Measurements from ENCODE around the gene CP.

CP gene

DNA sequence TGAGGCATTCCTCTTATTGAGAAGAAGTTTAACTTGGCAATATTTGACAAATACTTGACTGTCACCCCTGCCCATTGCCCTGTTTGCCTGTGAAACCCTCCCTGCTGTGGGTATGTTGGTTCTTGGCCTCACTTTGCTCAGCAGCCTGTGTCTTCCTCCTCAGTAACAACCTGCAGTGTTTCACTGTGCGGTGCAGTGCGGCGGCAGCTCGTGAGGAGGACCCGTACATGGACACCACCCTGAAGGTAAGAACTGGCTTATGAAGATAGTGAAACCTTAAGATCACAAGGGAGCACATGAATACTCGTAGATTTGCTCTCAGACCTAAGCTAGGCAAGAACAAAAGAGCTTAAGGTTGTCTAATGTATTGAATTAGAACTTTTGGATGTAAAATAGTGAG, 71.2 kb downstream of the CP start:
- DNase-seq (ENCODE audit: insufficient read length, low spot score): no peak
- no peak for FAIRE-seq
- TF ChIP-seq, protein P1, sequence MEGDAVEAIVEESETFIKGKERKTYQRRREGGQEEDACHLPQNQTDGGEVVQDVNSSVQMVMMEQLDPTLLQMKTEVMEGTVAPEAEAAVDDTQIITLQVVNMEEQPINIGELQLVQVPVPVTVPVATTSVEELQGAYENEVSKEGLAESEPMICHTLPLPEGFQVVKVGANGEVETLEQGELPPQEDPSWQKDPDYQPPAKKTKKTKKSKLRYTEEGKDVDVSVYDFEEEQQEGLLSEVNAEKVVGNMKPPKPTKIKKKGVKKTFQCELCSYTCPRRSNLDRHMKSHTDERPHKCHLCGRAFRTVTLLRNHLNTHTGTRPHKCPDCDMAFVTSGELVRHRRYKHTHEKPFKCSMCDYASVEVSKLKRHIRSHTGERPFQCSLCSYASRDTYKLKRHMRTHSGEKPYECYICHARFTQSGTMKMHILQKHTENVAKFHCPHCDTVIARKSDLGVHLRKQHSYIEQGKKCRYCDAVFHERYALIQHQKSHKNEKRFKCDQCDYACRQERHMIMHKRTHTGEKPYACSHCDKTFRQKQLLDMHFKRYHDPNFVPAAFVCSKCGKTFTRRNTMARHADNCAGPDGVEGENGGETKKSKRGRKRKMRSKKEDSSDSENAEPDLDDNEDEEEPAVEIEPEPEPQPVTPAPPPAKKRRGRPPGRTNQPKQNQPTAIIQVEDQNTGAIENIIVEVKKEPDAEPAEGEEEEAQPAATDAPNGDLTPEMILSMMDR (IDR thresholded peaks at IDR 0.05; ENCODE audit: insufficient read depth, missing control alignments): no peak

DNA sequence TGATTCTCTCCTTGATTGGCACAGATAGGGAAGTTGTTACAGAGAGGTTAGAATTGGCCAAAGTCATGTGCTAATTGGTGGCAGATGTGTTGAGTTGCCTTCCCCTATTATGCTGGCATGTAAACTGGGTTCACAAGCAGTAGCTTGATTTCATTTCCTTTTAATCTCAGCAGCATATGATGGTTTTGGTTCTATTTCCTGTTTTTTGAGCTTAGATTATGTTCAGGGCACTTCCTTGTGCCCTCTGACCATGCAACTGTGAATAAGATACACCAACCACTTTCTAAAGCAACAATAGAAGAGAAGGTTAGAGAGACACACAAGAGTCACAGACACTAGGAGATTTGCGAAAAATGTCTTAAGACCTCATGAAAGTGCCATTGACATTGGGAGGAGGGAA, 75.7 kb downstream of the CP start:
- TF ChIP-seq, protein P1 (IDR thresholded peaks at IDR 0.05; ENCODE audit: insufficient read depth, missing control alignments): no peak
- FAIRE-seq: no peak
- DNase-seq (ENCODE audit: insufficient read length, low spot score): no peak

DNA sequence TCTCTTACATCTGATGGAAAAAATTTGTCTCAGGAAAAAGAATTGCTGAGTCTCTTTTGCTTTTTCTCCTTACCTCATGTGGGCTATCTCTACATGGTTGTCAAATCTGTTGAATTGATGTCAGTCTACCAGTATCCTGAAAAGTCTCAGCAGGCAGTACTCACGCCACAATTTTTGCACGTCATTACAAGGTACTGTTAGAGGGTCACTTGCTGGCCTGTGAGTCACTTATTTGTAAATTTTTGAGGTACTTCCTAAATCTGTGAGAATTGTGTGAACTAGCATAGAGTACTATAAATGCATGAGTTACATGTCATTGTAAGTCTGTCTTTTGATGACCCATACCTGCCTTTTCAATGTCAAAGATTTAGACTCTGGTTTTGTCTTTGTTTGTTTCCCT, 76.3 kb downstream of the CP start:
- FAIRE-seq (no peak), DNase-seq (ENCODE audit: insufficient read length, low spot score) (no peak)

DNA sequence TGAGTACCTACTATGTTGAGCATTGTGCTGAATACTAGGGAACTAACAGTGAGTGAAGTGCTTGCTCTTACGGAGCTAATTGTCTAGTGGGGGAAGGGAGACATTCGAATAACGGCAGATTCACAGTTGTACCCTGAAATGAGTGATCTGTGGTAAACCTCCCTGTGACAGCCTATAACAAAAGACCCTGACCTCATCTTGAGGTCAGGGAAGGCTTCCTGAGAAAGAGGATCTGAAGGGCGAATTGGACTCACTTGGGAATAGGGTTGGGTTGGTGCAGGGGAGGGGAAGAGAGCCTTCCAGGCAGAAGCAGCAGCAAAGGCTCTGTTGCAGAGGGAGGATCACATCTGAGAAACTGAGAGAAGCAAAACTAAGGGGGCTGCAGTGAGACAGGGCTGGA, 78.9 kb downstream of the CP start:
- FAIRE-seq: no peak
- DNase-seq (ENCODE audit: insufficient read length, low spot score): no peak
- TF ChIP-seq, protein P1 (IDR thresholded peaks at IDR 0.05; ENCODE audit: insufficient read depth, missing control alignments): no peak

More for the DNA sequence above, 76.3 kb downstream of the CP start:
- TF ChIP-seq, protein P1 (IDR thresholded peaks at IDR 0.05; ENCODE audit: insufficient read depth, missing control alignments): no peak

DNA sequence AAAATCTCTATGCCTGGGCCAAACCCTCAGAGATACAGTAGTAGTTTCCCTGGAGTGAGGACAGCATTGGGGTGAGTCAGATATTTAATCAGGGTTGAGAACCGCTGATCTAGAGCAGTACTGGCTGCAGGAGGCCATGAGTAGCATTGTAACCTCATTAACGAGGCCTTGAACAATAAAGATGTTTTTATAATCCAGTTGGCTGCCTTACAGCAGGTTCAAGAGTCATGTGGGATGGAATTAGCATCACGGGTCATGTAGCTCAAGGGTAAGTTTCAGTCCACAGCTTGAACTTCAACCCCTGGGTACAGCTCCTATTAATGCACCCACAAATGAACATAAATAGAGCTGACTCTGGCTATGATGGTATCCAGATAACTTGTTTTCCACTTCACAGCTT, 87.1 kb downstream of the CP start:
- TF ChIP-seq, protein P1 (IDR thresholded peaks at IDR 0.05; ENCODE audit: insufficient read depth, missing control alignments): no peak
- FAIRE-seq (no peak), DNase-seq (ENCODE audit: insufficient read length, low spot score) (no peak)

DNA sequence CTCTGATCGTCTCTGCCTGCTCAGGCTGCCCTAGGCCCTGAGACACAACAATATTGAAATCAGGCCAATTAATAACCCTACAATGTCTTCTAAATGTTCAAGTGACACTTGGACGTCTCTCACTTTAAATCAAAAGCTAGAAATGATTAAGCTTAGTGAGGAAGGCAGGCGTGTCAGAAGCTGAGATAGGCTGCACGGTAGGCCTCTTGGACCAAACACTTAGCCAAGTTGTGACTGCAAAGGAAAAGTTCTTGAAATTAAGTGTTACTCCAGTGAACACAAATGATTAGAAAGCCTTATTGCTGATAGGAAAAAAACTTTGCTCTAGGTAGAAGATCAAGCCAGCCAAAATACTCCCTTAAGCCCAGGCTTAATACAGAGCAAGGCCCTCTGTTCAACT, 90.0 kb downstream of the CP start:
- DNase-seq (ENCODE audit: insufficient read length, low spot score) (no peak), FAIRE-seq (no peak)
- TF ChIP-seq, protein P1 (IDR thresholded peaks at IDR 0.05; ENCODE audit: insufficient read depth, missing control alignments): no peak

DNA sequence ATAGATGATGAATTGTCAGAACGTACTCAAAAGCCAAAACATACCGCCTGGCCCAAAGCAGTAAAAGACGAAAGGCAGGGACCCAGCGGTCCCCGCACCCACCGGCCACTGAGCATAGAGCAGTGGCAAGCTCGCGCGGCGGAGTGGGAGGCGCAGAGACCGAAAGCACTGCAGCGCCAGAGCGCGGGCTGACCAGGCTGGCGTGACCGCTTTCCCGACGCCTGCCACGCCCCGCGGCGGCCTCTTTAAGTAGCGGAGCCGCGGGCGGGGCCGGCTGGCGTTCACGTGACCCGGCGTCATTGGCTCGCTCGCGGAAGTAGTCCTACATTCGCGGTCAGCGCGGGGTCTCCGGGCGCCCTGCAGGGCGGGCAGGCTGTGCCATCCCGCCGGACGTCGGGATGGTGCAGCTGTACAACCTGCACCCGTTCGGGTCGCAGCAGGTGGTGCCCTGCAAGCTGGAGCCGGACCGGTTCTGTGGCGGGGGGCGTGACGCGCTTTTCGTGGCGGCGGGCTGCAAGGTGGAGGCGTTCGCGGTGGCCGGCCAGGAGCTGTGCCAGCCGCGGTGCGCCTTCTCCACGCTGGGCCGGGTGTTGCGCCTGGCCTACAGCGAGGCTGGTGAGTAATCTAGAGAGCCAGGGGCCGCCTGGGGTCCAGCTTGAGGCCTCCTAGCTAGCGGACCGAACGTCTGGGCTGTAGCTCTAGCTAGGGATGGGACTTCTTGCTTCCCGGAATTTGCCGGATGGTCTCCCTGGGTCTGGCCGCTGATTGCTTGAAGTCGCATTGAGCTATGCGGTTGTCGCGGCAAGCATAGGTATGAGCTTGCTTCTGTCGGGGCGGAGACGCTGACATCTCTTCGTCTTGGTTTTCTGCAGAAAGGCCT, 92.1 kb downstream of the CP start, which contains the start of gene HPS3:
TSS of gene HPS3 (plus strand) at position 313 of the 880 bp plus-strand sequence. CDS start at position 399, 86 bp downstream.
- DNase-seq (ENCODE audit: insufficient read length, low spot score) (peak; percentile 64), FAIRE-seq (no peak)
- TF ChIP-seq, protein P1 (IDR thresholded peaks at IDR 0.05; ENCODE audit: insufficient read depth, missing control alignments): no peak

Measured in D721Med (cell line).